Activated T-helper 2 cell treated with anti-CD3 and anti-CD28 coated beads, Interferon-gamma antibody, Interleukin-2, Interleukin-4, amounts not matched to agents 10 μg/mL and 5 μg/mL and 100 μg/mL, durations not matched to agents 14 hours and 24 hours and 36 hours (primary cell): ENCODE measurements around the gene SOD2. TPM values are rescaled to one million over a fixed set of nuclear protein-coding genes. Genes with fewer than 3 reads are reported as not detected.
"Not testable (repeated sequence)": the region's sequence is repeated elsewhere in the genome, so short reads cannot be mapped to it uniquely, and the experiment has no call there.

Experiments
- DNase-seq: peaks from one replicate; pipeline ENCODE4 v3.0.0; 2021; ENCODE audit warnings: low spot score
- H3K27ac Mint-ChIP-seq: one replicate; pipeline ENCODE4 v1.8.0; 2021; ENCODE audit warnings: mixed read lengths
- H3K27me3 Mint-ChIP-seq: one replicate; pipeline ENCODE4 v1.8.0; 2021; ENCODE audit warnings: low read depth, mixed read lengths
- H3K36me3 Mint-ChIP-seq: one replicate; pipeline ENCODE4 v1.8.0; 2021; ENCODE audit warnings: low read depth, mixed read lengths
- H3K4me1 Mint-ChIP-seq: one replicate; pipeline ENCODE4 v1.8.0; 2021; ENCODE audit warnings: low read depth, mixed read lengths
- H3K4me3 Mint-ChIP-seq: one replicate; pipeline ENCODE4 v1.8.0; 2021; ENCODE audit warnings: low read depth, mild to moderate bottlenecking, moderate library complexity, mixed read lengths
- H3K9me3 Mint-ChIP-seq: one replicate; pipeline ENCODE4 v1.8.0; 2021; ENCODE audit warnings: mixed read lengths
- intact Hi-C: fragments of 100-400 bp; cut with micrococcal nuclease; formaldehyde crosslinking; loops from one replicate; pipeline ENCODE4 v1.15.1; 2023
- total RNA-seq: library from RNA; stranded (reverse); gene quantifications from 2 replicates; pipeline ENCODE4 v1.2.3, GENCODE V29; 2022

SOD2 gene
- total RNA-seq, 1 donor from 2014 or later = 54.3 TPM

GRCh38 chr6:159713984-159714383 lies 20.9 kb upstream of the SOD2 start:
- Mint-ChIP-seq H3K4me3 (no peak overlapping the region), H3K27me3 (peaks cover 4% of the 10 kb centered on the region), H3K9me3 (peaks cover 7% of the 10 kb centered on the region), H3K4me1 (peaks cover 4% of the 10 kb centered on the region), H3K27ac (no peak overlapping the region), H3K36me3 (peaks cover 8% of the 10 kb centered on the region)
- intact Hi-C loops = no loop called here
- DNase-seq = no peak

- H3K4me1 Mint-ChIP-seq = not testable (repeated sequence)
Measured at GRCh38 chr6:159712389-159712788, 19.3 kb upstream of the SOD2 start.

GRCh38 chr6:159710603-159711002 lies 17.6 kb upstream of the SOD2 start:
- peaks cover 13% of the 10 kb centered on the region for H3K27me3 Mint-ChIP-seq
- intact Hi-C loops, H3K36me3 Mint-ChIP-seq, H3K4me1 Mint-ChIP-seq, DNase-seq, H3K9me3 Mint-ChIP-seq, H3K4me3 Mint-ChIP-seq, H3K27ac Mint-ChIP-seq: not testable (repeated sequence)

More at GRCh38 chr6:159712389-159712788, 19.3 kb upstream of the SOD2 start:
- H3K36me3 Mint-ChIP-seq, intact Hi-C loops, DNase-seq, H3K4me3 Mint-ChIP-seq, H3K27ac Mint-ChIP-seq, H3K27me3 Mint-ChIP-seq, H3K9me3 Mint-ChIP-seq: not testable (repeated sequence)

- H3K36me3 Mint-ChIP-seq = peaks cover 3% of the 10 kb centered on the region
- peak overlapping the region; percentile 57 for H3K27ac Mint-ChIP-seq
- peaks cover 6% of the 10 kb centered on the region for H3K4me1 Mint-ChIP-seq
- no peak for DNase-seq
- H3K9me3 Mint-ChIP-seq = no peaks in the 10 kb centered on the region
- no peak overlapping the region for H3K4me3 Mint-ChIP-seq
- intact Hi-C loops = no loop called here
- H3K27me3 Mint-ChIP-seq = peaks cover 3% of the 10 kb centered on the region
Measured at GRCh38 chr6:159701413-159701999, 8.5 kb upstream of the SOD2 start.

GRCh38 chr6:159700970-159701369 lies 7.9 kb upstream of the SOD2 start:
- no peak overlapping the region for H3K4me3 Mint-ChIP-seq
- no peak for DNase-seq
- no peaks in the 10 kb centered on the region for H3K9me3 Mint-ChIP-seq
- intact Hi-C loops = no loop called here
- H3K36me3 Mint-ChIP-seq = peaks cover 3% of the 10 kb centered on the region
- H3K4me1 Mint-ChIP-seq = peaks cover 6% of the 10 kb centered on the region
- no peak overlapping the region for H3K27ac Mint-ChIP-seq
- H3K27me3 Mint-ChIP-seq = no peaks in the 10 kb centered on the region

- intact Hi-C loops = no loop called here
- Mint-ChIP-seq H3K4me3 (no peak overlapping the region), H3K9me3 (no peaks in the 10 kb centered on the region), H3K36me3 (peaks cover 11% of the 10 kb centered on the region), H3K27me3 (no peaks in the 10 kb centered on the region), H3K27ac (no peak overlapping the region), H3K4me1 (peaks cover 25% of the 10 kb centered on the region)
- no peak for DNase-seq
Measured at GRCh38 chr6:159695984-159696383, 2.9 kb upstream of the SOD2 start.

- no peaks in the 10 kb centered on the region for H3K9me3 Mint-ChIP-seq
- DNase-seq = peak; percentile 35
- peak overlapping the region; percentile 92 for H3K4me3 Mint-ChIP-seq
- intact Hi-C loops = loop anchor here (1.0 to 5.0 kb wide), 5 partner anchors 33 to 768 kb away; partner anchors contain the start of genes ACAT2 and WTAP
- peak overlapping the region; percentile 95 for H3K27ac Mint-ChIP-seq
- H3K36me3 Mint-ChIP-seq = peaks cover 19% of the 10 kb centered on the region
- no peaks in the 10 kb centered on the region for H3K27me3 Mint-ChIP-seq
- H3K4me1 Mint-ChIP-seq = peaks cover 28% of the 10 kb centered on the region
Measured at GRCh38 chr6:159693894-159694545, 979 bp upstream of the SOD2 start.

- H3K4me3 Mint-ChIP-seq = peak overlapping the region; percentile 87
- peaks cover 32% of the 10 kb centered on the region for H3K4me1 Mint-ChIP-seq
- intact Hi-C loops = loop anchor here (1.0 to 5.0 kb wide), 6 partner anchors 35 to 770 kb away; partner anchors contain the start of genes ACAT2, TCP1 and WTAP
- peak overlapping the region; percentile 88 for H3K27ac Mint-ChIP-seq
- no peaks in the 10 kb centered on the region for H3K9me3 Mint-ChIP-seq
- H3K27me3 Mint-ChIP-seq = no peaks in the 10 kb centered on the region
- peaks cover 28% of the 10 kb centered on the region for H3K36me3 Mint-ChIP-seq
- peak; percentile 55 for DNase-seq
Measured at GRCh38 chr6:159692303-159693127, 526 bp downstream of the SOD2 start.

GRCh38 chr6:159691963-159692287 lies 1.1 kb downstream of the SOD2 start:
- peak overlapping the region; percentile 87 for H3K4me3 Mint-ChIP-seq
- H3K27ac Mint-ChIP-seq = peak overlapping the region; percentile 88
- H3K27me3 Mint-ChIP-seq = no peaks in the 10 kb centered on the region
- peak; percentile 17 for DNase-seq
- H3K36me3 Mint-ChIP-seq = peaks cover 33% of the 10 kb centered on the region
- H3K4me1 Mint-ChIP-seq = peaks cover 36% of the 10 kb centered on the region
- H3K9me3 Mint-ChIP-seq = no peaks in the 10 kb centered on the region
- intact Hi-C loops = loop anchor here (1.0 to 5.0 kb wide), 3 partner anchors 97 to 287 kb away; partner anchors contain the start of gene TCP1

GRCh38 chr6:159691133-159691962 lies 1.7 kb downstream of the SOD2 start:
- Mint-ChIP-seq H3K4me3 (peak overlapping the region; percentile 87), H3K36me3 (peaks cover 37% of the 10 kb centered on the region), H3K27me3 (no peaks in the 10 kb centered on the region), H3K4me1 (peaks cover 41% of the 10 kb centered on the region), H3K9me3 (no peaks in the 10 kb centered on the region), H3K27ac (peak overlapping the region; percentile 54)
- intact Hi-C loops = loop anchor here (5.0 kb wide), 1 partner anchor 241 kb away; no protein-coding TSS in a partner anchor
- DNase-seq = no peak

- Mint-ChIP-seq H3K4me1 (peaks cover 43% of the 10 kb centered on the region), H3K36me3 (peaks cover 49% of the 10 kb centered on the region)
- H3K27me3 Mint-ChIP-seq, H3K27ac Mint-ChIP-seq, H3K9me3 Mint-ChIP-seq, DNase-seq, H3K4me3 Mint-ChIP-seq: not testable (repeated sequence)
- intact Hi-C loops = loop anchor here (5.0 kb wide), 1 partner anchor 242 kb away; no protein-coding TSS in a partner anchor
Measured at GRCh38 chr6:159690135-159690534, 2.9 kb downstream of the SOD2 start.

- no peak for DNase-seq
- intact Hi-C loops = no loop called here
- H3K9me3 Mint-ChIP-seq = no peaks in the 10 kb centered on the region
- H3K4me3 Mint-ChIP-seq = no peak overlapping the region
- H3K27ac Mint-ChIP-seq = no peak overlapping the region
- peaks cover 53% of the 10 kb centered on the region for H3K36me3 Mint-ChIP-seq
- H3K4me1 Mint-ChIP-seq = peaks cover 35% of the 10 kb centered on the region
- no peaks in the 10 kb centered on the region for H3K27me3 Mint-ChIP-seq
Measured at GRCh38 chr6:159689001-159689400, 4.0 kb downstream of the SOD2 start.
